Erythroblast (primary cell): ENCODE data around the gene MED16.

Source experiments
- GATA1 ChIP-seq: IDR thresholded peaks from 2 replicates; pipeline ENCODE4 v1.6.1; 2011; ENCODE audit warnings: low read depth, mild to moderate bottlenecking, control low read depth, low read length, moderate library complexity
- POLR2A ChIP-seq: IDR thresholded peaks from 2 replicates; pipeline ENCODE4 v1.6.1; 2011; ENCODE audit warnings: mild to moderate bottlenecking, low read length

DNA sequence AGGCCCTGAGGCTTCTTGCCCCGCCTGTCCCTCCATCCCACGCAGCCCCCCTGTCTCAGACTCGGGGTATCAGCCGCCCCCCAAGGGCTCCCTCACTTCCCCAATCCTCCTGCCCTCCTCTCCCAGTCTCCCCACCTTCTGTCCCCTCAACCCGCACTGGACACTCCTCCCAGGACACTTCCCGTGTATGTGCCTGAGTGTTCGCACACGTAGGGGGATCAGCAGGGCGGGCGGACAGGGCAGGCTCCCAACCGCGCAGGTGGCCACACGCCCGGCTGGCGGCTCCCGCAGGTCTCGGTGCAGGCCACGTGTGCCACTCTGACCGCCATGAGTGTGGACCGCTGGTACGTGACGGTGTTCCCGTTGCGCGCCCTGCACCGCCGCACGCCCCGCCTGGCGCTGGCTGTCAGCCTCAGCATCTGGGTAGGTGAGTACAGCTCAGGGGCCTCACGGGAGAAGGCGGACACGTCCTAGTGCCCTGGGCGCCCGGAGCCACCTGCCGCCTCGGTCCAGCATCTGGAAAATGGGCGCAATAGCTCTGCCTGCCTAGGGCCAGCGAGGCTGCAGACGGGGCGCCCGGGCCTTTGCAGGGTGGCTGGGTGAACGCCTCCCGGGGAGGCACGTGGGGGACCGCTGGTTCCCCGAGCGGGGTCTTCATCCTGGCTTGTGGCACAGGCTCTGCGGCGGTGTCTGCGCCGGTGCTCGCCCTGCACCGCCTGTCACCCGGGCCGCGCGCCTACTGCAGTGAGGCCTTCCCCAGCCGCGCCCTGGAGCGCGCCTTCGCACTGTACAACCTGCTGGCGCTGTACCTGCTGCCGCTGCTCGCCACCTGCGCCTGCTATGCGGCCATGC lies 26.4 kb upstream of the MED16 start:
- no peak for TF ChIP-seq POLR2A
- TF ChIP-seq GATA1: no peak
